ENCODE data around the gene SLC25A21. TPM values are rescaled to one million over a fixed set of nuclear protein-coding genes. Genes with fewer than 3 reads are reported as not detected.

SLC25A21 gene
- total RNA-seq, 1 donor from 2014 or later, result 0.78 TPM

DNA sequence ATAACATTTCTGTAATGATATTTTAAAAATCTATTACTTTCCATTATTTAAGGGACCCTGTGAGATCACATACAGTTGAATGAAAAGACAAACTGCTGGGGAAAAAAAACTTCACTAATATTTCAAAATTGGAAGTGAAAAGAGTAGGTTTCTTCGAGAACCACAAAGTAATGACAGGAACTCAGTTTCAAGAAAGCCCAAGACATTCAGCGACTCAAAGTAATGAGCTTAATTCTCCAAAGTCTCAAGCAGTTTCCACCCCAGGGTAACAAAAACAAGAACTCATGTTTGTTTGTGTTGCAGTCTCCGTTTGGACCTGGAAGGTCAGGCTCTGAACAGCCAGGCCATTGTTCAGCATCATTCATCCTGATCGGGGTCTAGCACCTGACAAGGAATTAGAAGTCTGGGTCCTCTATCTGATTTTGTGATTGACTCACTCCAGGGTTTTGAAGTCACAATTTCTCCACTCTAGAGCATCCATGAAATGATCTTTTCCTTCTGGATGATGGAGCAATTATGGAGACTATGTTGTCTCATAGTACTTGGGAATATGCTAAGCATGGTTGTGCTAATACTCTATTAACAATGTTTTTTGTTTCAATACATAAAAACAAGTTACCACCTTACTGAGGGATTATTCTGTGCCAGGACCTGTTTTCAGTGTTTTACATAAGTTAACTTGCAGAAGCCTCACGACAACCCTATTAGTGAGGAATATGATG, 126.9 kb downstream of the SLC25A21 start:
- no peak for DNase-seq

DNA sequence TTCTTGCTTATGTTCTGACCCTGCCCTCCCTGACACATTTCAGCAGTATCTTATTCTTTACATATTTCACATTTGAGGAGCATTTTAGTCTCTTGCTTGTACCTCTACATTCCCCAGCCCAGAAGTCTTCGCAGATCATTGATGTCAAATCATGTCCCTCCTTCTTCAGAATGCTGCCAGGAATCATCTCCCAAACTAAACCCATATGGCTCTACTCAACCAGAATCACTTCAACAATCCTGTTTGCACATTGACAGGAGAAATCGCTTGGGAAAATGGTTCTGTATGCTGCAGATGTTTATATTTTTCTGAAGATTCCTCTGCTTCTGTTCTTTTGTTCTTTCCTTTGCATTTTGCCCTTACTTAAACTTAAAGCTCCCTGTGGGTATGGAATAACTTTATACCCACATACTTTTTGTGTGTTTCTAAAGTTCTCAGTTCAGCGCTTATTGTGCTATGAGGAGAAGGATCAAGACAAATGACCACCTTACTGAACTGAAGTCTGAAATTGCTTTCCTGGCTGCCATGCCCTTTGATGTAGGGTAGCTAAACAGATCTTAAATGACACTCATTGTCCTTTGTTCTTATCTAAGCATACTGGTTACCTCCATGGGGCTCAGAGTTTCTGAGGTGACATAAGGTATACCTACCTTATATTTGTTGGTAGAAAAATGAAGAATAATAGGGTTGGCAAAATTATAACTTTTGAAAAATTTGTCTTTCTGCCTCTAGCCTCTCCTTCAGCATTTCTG, 134.6 kb downstream of the SLC25A21 start:
- DNase-seq, result no peak

DNA sequence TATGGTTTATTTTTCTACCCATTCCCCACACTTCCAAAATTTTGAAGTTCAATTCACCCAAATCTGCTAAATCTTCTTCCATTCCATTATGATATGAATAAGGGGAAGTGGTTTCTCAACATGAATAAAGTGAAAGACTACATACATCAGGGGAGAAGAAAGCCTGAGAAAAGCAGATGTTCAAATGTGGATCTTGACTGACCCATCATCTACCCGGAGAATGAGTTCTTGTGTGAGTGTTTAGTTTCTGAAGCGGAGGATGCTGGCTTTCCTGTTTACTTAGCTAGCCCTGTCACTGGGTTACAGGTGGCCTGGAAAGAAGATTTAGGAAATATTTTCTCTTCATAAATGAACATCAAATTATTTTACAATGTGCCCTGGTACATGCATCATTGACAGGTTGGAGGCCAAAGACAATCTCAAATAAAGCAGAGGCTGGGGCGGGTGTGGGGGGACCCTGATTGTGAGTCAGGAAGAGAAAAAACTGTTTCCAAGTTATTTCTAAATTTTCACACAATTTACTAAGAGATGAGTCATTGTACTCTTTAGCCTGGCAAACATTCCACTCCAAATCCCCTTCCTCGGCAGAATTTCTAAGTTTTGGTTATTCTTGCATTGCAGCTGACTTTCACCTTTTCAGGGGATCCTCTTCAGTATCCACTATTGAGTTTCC, 135.6 kb downstream of the SLC25A21 start:
- DNase-seq, result no peak

DNA sequence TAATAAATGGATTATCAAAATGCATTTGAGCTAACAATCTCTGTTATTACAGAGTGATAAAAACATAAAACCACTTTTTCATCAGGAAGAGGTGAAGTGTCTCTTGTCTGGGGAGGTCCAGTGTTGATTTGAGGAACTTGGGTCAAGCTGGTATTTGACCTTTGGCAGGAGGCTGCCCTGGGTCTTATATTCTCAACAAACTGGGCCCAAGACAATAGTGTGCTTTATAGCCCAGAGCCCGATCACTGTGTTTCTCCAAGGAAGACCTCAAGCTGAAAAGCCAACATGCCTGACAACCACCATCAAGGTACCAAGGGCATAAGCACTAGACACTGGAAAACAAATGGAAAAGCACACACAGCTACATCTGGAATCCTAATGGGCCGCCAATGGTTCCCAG, 137.0 kb downstream of the SLC25A21 start:
- no peak for DNase-seq

DNA sequence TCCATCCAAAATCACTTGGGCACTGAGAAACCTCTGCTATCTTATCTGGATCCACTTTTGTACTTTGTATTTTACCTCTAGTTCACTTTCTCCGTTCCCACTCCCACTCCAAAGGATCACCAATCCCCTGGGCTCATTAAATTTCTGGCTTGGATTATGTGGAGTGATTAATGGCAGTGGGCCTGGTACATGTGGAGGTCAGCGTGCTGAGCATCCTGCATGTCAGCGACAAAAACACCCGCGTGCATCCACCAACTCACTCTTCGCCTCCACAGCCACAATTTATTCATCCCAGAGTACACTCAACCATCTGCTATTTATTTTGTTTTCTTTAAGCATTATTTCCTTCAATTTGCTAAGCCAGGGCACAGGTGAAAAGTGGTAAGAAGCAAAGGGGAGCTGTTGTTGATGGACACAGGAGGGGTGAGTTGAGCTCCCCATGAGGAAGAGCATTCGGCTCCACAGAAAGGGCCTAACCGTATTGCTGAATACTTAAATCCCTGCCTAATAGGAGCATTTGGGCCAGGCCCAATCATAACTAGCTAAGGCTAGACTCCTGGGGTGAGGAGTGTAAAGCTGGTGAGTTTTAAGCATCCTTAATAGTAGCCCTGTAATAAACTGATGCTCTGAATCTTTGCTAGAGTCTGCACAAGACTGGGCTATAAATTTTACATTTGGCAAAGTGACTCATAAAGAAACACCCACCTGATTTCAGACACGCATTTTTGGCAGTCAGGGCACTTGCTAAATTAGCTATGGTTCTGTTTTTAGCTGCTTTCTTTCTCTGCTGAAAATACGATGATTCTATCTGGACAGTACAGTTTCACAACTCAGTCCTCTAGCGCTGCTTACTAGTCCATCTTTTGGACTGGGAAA, 137.8 kb downstream of the SLC25A21 start:
- no peak for DNase-seq

DNA sequence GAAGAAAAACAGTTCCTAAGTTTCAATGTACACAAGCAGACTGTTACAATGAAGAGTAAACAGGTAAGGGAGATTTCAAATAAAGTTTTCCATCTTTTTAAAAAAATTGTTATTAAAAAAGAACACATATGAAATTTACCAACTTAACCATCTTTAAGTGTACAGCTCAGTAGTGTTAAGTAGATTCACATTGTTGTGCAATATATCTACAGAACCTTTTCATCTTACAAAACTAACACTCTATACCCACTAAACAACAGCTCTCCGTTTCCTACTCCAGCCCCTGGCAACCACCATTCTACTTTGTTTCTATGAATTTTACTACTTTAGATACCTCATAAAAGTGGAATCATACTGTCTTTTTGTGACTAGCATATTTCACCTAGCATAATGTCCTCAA, 139.5 kb downstream of the SLC25A21 start:
- DNase-seq, result no peak

DNA sequence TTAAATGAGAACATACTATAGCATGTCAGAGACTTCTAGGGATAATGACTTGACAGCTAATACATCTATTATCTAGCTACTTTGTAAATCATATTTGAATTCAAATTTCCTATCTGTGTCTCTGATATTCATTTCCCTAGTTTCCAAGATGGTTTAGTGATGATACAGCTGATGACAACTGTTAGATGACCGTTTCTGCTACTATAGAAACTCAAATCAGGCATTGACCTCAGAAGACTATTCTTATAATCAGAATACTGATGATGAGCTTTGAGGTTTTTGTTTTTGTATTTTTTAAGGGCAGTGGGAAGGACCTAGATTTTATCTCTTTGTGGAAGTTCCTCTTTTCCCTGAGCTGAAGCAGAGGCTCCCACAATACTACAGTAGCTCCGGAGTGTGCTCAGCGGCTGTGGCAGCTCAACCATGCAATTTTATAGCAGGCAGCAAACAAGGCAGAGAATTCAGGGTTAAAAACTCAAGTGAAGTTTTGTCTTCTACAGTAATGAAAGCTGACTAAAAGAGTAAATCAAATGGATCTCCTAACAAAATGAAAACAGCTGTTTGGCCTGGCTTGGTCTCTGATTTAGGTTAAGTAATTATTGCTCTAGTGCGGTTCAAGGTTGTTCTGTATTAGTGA, 145.1 kb downstream of the SLC25A21 start:
- no peak for DNase-seq

- no peak for DNase-seq
These were observed 148.4 kb downstream of the SLC25A21 start for GRCh38 chr14:37023875-37024565.

DNA sequence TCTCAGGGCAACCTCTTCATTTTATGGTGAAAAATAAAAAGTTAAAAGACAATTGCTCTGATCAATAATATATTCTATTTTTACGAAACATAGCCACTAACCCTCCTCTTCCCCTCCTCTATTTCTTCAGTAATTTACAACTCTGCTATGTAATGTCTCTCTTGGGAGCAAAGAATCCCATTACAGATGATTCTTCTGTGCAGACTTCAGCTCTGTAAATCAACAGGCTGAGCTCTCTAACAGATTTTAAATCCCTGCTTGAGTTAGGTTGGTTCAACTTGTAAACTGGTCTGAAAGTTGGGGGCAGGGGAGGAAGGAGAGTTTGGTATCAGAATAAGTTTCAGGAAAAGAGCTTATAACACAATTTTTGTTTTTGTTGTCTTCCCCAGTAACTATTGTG, 151.0 kb downstream of the SLC25A21 start:
- no peak for DNase-seq

GRCh38 chr14:37019488-37019887, 152.9 kb downstream of the SLC25A21 start:
- DNase-seq, result no peak

DNA sequence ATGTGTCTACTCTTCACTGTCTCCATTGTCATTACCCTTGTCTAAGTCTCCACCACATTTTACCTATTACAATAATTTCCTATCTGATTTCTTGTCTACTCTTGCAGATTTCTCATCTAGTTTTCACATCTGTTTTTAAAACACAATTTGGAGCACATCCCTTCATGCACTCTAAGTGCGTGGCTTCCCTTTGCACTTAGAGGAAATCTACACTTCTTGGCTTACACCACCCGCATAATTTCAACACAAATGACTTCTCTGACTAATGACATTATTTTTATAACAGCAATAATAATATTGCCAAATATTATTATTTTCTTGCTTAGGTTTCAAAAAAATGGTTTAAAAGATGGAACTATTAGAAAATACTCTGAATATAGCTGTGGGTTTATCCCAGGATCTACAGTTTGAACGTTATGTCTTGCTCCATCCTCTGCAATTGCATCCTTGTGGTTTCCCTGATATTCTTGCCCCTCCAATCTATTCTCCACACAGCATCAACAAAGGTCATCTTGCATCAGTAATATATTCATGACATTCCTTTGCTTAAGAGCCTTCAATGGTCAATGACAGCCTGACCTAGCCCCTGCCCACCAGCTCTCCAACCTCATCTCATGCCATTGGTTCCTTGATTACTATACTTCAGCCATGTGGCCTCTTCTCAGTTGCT, 153.7 kb downstream of the SLC25A21 start:
- DNase-seq, result no peak

- no peak for DNase-seq
These were observed 159.3 kb downstream of the SLC25A21 start for GRCh38 chr14:37013078-37013477.

DNA sequence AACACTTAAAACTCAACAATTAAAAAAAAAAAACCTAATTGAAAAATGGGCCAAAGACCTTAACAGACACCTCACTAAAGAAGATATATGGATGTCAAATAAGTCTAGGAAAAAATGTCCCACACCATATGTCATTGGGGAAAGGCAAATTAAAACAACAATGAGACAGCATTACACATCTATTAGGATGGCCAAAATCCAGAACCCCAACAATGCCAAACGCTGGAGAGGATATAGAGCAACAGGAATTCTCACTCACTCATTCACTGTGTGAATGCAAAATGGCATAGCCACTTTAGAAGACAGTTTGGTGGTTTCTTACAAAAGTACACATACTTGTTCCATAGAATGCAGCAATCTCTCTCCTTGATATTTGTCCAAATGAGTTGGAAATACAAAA, 173.7 kb downstream of the SLC25A21 start:
- DNase-seq, result no peak

GRCh38 chr14:36997843-36998242, 174.6 kb downstream of the SLC25A21 start:
- DNase-seq, result no peak

- DNase-seq, result no peak
These were observed 175.4 kb downstream of the SLC25A21 start for GRCh38 chr14:36996857-36997590.

GRCh38 chr14:36996133-36996856, 176.1 kb downstream of the SLC25A21 start:
- DNase-seq, result no peak

DNA sequence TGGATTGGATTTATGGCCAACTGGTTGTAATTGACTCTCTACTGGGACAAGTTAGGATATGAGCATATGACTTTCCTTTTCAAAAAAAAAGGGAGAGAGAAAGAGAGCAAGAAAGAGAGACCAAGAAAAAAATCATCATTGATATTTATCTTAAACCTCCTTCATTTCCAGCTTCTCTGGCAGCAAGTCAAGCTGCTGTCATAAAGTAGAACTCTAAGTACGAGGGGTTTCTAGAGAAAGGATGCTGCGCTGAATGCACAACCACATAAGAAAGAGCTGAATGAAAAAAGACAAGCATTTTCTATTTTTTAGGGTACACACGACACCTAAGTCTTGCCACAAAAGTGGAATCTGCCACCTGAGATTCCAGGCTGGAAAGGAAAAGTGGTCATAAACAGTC, 182.6 kb downstream of the SLC25A21 start:
- no peak for DNase-seq

GRCh38 chr14:36988989-36989388, 183.4 kb downstream of the SLC25A21 start:
- no peak for DNase-seq

DNA sequence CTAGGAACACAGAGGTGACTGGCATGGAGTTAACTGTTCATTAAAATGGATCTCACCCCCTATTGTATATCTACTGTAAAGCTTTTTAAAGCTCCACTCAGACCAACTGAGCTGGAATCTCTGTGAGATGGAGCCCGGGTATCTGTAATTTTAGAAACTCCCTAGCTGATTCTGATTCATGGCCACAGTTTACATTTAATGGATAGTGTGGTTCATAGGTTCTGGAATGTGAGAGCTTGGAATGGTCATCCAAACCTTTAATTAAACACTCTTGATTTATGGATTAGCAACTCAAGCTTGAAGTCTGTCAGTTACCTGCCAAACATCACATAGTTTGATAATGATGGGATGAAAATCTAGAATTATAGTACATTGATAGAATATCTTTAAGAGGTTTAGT, 183.8 kb downstream of the SLC25A21 start:
- no peak for DNase-seq
